Nucleus accumbens (tissue), 56 donors: ENCODE measurements around the gene TBRG1.
A peak's percentile ranks its signal among the peaks of the same experiment; 100 is the strongest.

ENCODE experiments used
- DNase-seq, 56 donors: peaks; one replicate each; lab custom pipeline; 2025; lab: John Stamatoyannopoulos, UW

Gene TBRG1

DNA sequence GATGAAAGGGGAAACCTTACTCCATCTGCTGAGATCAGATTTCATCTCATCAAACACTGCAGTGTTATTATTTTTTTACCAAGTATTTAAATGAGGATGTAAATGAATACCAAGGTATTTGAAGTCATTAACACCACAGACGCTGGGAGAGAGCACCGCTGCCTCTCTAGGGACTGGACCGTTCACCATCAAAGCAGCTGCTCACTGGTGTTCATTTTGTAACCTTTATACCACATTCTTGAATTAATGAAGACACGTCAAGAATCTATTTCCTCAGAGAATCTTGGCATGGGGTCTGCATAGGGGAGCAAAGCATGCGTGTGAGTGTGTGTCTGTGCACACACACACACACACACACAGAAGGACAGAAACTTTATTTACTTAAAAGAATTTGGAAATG, 35.2 kb downstream of the TBRG1 start:
- no peak for DNase-seq

DNA sequence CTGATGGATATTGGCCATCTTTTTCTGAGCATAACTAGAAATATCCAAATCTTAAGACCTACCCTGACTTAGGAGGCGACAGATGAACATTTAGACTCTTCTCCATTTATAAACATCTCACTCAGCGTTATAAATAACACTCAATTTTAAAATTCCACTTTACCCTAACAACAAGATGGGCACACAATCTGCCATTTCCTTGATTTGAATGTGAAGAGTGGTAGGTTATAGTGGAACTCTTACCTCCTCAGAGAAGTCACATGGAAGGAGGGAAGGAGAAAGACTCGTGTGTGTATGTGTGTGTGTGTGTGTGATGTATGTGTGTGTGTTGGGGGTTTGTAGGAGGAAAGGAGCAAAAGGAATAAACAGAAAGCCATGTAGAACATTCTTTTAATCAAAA, 35.8 kb downstream of the TBRG1 start:
- DNase-seq = no peak

DNA sequence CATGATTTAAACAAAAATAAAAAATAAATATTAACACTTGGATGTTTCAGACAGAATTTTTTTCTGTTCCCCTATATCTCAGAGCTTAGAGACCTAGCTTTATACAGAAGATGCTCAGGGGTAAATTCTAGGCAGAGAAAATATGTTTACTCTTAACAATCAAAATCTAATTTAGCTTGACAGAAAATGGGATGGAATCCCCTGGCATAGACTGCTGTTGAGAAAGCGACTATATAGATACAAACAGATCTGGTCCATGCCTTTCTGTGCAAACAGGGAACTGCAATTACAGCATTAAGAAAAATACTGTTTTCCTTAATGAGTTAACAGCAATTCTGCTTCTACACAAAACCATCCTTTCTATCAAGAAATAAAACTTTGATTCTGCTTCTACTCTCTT, 36.3 kb downstream of the TBRG1 start:
- DNase-seq = no peak

DNA sequence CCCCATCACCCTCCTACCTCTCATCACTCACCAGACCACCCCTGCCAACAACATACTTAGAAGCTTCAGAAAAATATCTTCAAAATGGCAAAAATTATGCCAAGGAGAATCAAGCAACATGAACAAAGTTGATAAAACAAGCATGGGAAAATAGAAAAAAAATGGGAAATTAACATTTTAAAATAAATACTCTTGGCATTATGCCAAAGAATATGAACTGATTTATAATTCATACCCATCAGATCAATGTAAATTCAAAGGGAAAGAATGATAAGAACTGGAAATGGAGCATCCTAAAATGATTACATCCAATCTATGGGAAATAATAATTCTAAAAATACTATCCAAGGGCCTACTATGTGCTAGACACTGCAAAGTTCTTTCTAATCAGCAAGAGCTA, 38.9 kb downstream of the TBRG1 start:
- no peak for DNase-seq

DNA sequence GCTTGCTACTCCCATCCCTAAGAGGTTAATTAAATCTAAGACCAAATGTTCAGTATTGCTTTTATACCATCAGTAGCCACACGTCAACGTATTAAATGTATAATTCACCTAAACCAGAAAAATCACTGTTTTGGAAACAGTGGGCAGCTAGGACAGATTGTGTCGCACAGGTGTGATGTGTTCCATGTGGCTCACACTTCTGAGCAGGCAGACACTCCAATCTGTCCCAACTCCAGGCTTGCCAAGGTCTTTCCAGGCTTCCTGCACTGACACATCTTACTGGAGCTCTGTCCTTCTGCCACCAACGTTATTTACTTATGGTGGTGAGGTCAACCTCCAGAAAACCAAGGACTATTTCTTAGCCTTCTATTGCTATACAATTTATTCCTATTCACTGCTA, 39.4 kb downstream of the TBRG1 start:
- no peak for DNase-seq

DNA sequence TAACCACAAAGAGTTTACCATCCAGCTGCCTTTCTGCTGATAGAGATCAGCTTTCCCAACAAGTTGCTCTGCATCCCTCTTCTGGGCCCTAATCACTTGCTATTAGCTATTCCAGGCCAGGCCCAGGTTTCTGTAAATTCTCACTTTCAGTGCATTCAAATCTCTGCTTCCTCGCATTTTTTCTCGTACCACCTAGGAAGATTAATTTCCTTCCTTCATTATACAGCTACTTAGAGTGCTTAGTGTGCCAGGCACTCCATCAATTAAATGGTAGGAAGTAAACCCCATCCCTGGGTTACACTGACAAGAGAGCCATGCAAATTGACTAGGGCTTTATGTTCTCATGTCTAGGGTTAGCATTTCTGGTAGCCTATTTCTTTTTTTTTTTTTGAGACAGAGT, 41.2 kb downstream of the TBRG1 start:
- no peak for DNase-seq

DNA sequence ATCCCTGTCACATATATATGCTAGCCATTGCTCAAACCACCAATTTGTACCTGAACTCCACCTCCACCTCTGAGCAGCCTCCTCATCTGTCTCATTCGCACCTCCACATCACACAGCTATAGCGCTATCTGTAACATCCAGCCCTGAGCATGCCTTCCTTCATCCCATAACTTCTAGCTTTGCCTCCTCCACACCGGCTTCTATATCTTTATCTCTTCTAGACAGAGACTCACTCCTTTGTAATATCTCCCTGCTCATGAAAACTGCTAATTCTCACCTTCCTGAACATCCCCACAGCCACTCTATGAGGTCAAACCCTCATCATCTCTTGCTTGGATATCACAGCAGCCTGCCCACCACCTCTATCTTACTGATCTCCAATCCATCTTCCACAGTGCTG, 44.9 kb downstream of the TBRG1 start:
- DNase-seq = no peak

DNA sequence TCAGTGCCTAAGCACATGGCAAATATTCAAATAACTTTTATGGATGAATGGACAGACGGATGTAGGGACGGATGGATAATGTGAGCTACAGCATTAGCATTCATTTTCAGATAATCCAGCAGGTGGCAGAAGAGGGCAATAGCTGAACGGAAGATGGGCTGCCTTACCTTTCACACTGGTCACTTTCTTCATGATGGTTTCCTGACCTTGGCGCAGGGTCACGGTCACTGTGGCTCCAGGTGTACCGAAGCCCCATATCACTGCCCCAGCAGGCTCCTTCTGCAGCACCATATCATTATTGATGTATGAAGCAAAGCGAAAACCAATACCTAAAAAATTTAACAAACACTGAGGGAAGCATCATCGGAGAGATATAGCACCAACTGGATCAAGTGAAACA, 46.5 kb downstream of the TBRG1 start:
- peak in 26 of 56 donors; percentile 3 to 44 (median 16) for DNase-seq

DNA sequence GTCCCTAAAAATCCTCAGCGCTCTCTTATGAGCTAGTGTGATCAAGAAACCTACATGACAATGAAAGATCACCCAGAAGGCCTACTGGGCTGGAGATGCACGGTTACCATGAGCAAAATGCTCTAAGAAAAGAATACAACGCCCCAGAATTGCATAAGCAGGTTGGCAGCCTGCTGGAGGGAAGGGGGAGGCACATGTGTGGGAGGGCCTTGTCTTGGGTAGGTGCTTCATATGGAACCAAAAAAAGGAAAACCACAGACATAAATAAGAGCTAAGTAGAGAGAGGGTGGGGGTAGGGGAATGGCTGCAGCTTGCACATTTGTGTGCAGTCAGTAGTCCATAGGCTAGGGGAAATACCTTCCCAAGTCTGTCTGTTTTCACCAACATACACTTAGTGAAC, 48.1 kb downstream of the TBRG1 start:
- peak in 6 of 56 donors; percentile 4 to 17 (median 7) for DNase-seq

DNA sequence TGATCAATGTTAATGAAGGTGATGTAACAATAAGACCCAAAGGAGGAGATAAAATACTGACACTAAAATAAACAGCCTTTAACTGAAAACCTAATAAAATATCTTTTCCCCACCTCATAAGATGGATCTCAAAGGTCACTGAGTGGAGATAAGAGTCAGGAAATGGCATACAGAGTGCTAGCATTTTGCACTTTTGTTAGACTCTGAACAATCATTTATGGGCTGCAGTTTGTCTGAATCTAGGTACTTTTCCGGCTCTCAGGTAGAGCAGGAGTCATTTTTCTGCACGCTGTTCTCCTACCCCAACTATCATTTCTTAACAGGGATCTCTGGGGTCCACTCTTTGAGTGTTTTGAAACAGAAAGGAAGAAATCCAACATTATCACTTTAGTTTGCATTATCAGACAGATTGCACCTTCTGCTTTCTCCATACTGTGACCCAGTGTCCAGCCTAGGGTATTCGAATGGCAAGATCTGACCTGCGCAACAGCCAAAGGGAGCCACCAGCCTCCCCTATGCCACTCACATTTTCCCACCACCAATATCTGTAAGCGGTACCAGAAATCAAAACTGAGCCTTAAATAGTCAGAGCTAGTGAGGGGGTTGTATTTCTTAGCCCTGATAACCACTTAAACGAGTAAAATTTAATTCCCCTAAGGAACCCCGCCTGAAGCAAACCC, 50.0 kb downstream of the TBRG1 start:
- DNase-seq = no peak

DNA sequence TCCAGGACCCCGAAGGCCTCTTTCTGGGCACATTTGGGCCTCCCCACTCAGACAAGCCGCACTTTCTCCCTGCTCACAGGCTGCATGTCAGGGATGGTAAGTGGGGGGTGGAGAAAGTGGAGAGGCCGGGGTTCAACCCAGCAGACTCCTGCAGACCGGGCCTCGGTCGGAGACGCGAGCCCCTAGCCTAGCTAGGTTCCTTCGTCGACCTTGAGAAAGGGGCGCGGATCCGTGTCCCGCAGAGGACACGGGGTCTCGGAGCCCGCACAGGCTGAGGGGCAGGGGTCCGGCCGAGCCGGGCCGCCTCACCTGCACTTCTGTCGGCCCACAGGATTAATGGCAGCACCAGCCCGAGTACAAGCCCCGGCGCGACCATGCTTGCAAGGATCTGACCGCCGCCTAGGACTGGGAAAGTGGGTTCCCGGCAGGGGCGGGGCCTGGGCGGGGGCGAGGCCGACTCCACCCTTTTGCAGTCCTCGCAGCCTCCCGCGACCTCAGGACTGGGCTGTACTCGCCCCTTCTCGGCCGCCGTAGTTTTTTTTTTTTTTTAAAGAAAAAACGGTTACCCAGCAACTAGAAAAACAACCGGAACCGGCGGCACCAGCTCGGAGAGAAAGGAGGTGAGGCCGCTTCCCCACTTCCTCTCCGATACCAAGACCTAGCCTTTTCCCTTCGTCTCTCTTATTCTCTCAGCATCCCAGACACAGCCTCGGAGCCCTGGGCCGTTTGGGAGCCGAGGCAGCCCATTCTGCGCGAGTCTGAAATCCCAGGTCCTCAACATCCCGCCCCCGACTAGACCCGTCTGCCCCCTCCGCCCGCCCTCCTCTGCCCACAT, 50.9 kb downstream of the TBRG1 start, which contains the start of the genes SIAE and SPA17:
Gene SIAE (minus strand): TSS at position 407 of the 835 bp plus-strand sequence. CDS start 31 bp downstream, at position 376.
Gene SPA17 (plus strand): TSS at position 572 of the 835 bp plus-strand sequence. CDS start 1,361 bp downstream, outside the sequence.
- peak in 55 of 56 donors; percentile 41 to 92 (median 79) for DNase-seq

DNA sequence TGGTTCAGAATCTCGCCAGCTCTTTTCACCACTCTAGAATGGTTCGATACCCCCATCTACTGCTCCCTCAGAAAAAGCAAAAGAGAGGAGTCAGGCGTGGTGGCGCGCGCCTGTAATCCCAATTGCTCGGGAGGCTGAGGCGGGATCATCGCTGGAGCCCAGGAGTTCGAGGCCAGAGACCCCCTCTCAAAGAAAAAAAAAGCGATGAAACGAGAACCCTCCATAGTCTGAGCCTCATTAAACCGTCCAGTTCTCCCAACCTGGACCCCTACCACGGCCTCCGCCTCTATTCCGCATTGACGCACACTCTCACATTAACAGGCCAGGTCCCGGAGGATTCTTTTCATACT, 51.5 kb downstream of the TBRG1 start:
- DNase-seq = peak in 2 of 56 donors; percentile 50 to 62

DNA sequence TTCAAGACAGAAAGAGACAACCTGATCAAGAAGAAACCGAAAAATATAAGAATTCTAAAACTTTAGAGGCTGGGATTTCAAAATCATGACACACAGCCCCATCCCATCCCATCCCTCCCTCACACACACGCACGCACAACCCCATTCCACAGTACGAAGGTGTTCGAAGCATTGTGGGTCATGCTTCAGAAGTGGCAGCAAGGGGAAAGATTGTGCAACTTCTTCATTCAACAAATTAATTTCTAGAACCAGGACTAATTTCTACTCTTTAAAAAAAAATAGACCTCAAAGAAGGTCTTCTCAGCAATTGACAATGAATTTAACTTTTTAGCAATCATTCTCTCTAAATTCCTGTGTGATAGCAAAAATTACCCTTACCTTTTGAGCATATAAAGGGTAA, 51.9 kb downstream of the TBRG1 start:
- DNase-seq = no peak

DNA sequence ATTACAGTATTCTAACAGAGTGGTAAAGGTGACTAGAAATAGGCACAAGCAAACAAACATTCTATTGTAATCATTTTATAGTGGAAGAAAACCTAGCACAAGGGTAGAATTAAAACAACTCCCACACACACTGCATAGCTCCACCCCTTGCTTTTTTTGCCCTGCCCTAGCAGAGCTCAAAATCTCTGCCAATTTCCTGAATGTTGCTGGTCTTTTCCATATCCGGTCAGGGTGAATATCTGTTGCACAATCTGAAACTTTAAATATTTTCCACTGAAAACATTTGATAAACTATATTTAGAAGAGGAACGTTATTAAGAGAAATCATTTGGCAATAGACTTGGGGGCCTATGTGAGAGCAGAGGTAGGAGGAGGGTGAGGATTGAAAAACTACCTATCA, 53.7 kb downstream of the TBRG1 start:
- DNase-seq = no peak

DNA sequence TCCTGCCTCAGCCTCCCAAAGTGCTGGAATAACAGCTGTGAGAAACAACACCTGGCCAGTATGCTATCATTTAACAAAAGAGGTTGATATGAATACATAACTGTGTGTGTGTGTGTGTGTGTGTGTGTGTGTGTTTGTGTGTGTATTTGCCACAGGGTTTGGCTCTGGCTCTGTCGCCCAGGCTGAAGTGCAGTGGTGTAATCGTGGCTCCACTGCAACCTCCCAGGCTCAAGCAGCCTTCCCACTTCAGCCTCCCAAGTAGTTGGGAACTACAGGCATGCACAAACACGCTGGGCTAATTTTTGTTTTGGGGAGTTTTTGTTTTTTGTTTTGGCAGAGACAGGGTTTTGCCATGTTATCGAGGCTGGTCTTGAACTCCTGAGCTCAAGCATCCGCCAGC, 55.8 kb downstream of the TBRG1 start:
- no peak for DNase-seq

DNA sequence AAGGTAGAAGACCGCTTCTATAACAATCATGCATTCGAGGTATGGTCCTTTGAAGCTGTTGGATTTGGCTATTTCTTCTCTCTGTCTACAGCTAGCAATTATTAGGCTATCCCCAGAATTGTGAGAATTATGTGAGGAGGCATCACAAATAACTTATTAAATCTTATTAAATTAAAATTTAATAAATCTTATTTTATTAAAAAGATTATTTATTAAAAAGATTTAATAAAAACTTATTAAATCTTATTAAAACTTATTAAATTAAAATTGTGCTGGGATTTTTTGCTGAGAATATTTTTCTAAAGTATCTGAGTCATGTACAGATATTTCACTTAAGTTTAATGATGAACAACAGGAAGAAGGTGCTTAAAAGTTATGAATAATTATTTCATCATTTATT, 58.8 kb downstream of the TBRG1 start:
- no peak for DNase-seq

DNA sequence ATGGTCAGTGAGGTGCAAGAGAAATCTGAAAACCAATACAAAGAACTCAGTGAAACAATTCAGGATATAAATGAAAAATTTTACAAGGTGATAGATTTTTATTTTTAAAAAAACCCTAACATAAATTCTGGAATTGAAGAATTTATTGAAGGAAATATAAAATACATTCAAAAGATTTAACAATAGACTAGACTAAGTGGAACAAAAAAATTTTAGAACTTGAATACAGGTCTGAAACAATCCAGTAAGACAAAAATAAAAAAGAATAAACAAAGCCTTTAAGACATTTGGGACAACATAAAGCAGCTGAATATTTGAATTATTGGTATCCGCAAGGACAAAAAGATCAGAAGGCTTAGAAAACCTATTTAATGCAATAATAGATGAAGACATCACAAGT, 59.8 kb downstream of the TBRG1 start:
- no peak for DNase-seq
